GM19397 (cell line): ENCODE data around the gene KIR2DL4.
"Not testable (repeated sequence)": the region's sequence is repeated elsewhere in the genome, so short reads cannot be mapped to it uniquely, and the experiment has no call there.

Experiments
- ATAC-seq: cut with Tn5 transposase; IDR thresholded peaks from one replicate; pipeline ENCODE4 v1.9.1; 2021; ENCODE audit warnings: mild to moderate bottlenecking, moderate library complexity; ENCODE audit not compliant: unreplicated experiment

Gene KIR2DL4

DNA sequence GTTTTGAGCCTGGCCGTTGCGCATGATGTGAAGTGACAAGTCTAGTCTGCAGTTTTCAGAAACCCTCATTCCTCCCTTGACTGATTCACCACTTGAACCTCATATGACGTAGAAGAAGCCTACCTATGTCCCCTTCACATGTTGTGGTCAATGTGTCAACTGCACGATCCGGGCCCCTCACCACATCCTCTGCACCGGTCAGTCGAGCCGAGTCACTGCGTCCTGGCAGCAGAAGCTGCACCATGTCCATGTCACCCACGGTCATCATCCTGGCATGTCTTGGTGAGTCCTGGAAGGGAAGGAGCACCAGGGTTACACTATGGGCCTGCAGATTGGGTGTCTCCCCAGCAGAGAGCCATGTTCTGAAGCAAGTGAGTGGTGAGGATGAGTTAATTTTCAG lies at the start of gene KIR2DL4:
Gene KIR2DL4 (plus strand): TSS at position 201 of the 400 bp plus-strand sequence. CDS start 42 bp downstream, at position 243.
- ATAC-seq: no peak

DNA sequence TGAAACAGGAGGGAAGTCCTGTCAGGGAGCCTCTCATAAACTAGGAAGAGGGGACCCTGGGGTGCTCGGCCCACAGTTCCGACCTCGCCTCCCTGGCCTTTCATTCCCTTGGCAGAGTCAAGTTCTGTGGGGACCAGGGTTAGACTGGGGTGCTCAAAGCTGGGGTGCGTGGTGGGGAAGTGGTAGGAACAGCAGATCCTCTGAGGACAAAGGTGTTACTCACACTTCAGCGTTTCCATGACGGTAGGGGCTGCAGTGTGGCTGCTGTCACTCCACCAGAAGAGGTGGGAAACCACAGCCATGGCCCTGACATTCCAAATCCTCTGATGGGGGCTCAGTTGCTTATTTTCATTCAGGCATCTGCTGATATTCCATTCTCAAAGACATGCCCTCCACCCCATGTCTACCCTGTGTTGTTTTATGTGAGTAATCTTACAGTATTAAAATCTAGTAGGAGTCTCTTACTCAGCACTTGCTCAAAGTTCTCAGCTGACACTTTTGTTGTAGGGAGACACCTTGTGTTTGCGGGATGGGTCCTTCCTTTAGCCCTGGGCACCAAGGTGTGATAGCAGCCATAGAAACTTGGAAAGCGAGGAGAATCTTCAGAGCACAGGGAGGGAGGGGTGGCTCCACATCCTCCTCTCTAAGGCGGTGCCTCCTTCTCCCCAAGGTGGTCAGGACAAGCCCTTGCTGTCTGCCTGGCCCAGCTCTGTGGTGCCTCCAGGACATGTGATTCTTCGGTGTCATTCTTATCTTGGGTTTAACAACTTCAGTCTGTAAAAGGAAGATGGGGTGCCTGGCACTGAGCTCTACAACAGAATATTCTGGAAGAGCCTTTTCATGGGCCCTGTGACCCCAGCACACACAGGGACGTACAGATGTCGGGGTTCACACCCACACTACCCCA lies 47.0 kb upstream of the KIR2DL4 start:
- not testable (repeated sequence) for ATAC-seq

DNA sequence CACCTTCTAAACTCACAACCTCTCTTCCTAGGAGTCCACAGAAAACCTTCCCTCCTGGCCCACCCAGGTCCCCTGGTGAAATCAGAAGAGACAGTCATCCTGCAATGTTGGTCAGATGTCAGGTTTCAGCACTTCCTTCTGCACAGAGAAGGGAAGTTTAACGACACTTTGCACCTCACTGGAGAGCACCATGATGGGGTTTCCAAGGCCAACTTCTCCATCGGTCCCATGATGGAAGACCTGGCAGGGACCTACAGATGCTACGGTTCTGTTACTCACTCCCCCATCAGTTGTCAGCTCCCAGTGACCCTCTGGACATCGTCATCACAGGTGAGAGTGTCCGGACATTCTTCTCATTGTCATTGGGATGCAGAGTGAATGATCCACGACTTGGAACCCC lies 44.8 kb upstream of the KIR2DL4 start:
- not testable (repeated sequence) for ATAC-seq

DNA sequence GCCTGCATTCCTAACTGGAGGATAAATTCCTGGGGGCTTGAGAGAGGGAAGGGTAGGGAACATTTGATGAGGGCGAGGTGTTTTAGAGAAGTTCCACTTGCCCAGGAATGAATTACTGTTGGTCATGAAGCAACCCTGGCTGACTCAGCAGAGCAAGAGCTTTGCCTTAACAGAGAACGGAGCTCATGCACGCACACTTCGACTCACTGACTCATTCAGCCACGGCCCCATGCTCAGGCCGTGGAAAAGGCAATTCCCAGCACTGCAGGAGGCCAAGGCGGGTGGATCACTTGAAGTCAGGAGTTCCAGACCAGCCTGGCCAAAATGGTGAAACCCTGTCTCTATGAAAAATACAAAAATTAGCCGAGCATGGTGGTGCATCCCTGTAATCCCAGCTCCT lies 39.2 kb upstream of the KIR2DL4 start:
- not testable (repeated sequence) for ATAC-seq

DNA sequence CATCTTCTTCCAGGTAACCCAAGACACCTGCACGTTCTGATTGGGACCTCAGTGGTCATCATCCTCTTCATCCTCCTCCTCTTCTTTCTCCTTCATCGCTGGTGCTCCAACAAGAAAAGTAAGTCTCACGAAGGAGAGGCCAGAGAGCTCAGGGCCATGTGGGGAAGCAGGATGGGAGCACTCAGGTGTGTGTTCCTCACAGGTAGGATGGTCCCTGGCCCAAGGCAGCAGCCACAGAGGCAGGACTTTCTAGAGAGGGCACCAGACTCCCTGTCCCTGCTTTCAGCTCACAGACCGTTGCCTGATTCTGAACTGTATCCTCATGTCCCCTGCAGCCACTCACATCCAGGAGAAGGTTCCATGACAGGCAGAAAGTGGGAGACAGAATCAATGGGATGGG lies 36.9 kb upstream of the KIR2DL4 start:
- not testable (repeated sequence) for ATAC-seq

DNA sequence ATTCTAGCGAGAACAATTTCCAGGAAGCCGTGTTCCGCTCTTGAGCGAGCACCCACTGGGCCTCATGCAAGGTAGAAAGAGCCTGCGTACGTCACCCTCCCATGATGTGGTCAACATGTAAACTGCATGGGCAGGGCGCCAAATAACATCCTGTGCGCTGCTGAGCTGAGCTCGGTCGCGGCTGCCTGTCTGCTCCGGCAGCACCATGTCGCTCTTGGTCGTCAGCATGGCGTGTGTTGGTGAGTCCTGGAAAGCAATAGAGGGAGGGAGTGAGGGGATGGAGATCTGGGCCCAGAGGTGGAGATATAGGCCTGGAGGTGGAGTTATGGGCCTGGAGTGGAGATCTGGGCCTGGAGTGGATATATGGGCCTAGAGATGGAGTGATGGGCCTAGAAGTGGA lies 33.8 kb upstream of the KIR2DL4 start, which contains the start of gene KIR2DL1:
Gene KIR2DL1 (plus strand): TSS at position 148 of the 400 bp plus-strand sequence. CDS start 58 bp downstream, at position 206.
- not testable (repeated sequence) for ATAC-seq

DNA sequence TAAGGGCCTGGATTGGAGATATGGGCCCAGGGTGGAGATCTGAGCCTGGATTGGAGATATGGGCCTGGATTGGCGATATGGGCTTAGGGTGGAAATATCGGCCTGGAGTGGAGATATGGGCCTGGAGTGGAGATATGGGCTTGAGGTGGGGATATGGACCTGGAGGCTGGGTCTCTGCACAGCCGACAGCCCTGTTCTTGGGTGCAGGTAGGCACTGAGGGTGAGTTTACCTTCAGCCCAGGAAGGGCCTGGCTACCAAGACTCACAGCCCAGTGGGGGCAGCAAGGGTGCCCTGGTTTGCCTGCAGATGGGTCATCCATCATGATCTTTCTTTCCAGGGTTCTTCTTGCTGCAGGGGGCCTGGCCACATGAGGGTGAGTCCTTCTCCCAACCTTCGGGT lies 32.9 kb upstream of the KIR2DL4 start:
- ATAC-seq: not testable (repeated sequence)

DNA sequence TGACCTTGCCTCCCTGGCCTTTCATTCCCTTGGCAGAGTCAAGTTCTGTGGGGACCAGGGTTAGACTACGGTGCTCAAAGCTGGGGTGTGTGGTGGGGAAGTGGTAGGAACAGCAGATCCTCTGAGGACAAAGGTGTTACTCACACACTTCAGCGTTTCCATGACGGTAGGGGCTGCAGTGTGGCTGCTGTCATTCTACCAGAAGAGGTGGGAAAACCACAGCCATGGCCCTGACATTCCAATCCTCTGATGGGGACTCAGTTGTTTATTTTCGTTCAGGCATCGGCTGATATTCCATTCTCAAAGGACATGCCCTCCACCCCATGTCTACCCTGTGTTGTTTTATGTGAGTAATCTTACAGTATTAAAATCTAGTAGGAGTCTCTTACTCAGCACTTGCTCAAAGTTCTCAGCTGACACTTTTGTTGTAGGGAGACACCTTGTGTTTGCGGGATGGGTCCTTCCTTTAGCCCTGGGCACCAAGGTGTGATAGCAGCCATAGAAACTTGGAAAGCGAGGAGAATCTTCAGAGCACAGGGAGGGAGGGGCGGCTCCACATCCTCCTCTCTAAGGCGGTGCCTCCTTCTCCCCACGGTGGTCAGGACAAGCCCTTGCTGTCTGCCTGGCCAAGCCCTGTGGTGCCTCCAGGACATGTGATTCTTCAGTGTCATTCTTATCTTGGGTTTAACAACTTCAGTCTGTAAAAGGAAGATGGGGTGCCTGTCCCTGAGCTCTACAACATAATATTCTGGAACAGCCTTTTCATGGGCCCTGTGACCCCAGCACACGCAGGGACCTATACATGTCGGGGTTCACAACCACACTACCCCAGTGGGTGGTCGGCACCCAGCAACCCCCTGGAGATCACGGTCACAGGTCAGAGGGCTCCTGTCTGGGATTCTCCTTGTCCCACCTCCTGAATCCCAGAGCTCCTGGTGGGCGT lies 32.1 kb upstream of the KIR2DL4 start:
- not testable (repeated sequence) for ATAC-seq

DNA sequence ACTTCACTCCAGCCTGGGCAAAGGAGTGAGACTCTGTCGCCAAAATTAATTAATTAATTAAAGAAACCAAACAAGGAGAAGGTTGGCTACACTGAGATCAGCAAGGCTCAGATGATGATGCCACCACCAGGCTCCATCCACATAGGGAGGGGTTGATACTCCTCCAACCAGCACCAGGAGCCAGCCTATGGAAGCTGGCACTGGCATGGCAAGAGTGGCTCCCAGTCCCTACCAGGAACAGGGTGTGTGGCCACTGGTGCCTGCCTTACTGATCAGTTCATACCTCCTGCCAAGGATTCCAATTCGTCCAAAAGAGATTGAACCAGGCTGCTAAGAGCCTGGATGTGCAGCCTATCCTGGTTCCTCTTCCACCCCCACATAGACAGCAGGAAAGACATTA lies 30.7 kb upstream of the KIR2DL4 start:
- not testable (repeated sequence) for ATAC-seq

DNA sequence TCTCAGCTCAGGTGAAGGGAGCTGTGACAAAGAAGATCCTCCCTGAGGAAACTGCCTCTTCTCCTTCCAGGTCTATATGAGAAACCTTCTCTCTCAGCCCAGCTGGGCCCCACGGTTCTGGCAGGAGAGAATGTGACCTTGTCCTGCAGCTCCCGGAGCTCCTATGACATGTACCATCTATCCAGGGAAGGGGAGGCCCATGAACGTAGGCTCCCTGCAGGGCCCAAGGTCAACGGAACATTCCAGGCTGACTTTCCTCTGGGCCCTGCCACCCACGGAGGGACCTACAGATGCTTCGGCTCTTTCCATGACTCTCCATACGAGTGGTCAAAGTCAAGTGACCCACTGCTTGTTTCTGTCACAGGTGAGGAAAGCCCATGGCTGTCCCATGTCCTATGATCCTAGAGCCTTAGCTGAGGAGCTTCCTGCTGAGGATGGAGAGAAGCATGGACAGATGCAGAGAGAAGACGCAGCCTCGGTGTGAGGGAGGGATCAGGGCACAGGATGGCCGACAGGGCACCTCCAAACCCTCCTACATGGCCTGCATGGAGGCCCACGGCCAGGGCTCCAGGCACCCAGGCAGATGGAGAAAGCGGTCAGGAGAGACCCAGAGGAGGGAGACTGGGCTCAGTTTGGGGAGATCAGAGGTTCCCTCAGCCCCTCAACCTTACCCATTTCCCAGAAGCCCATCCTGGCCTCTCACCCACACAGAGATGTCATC lies 28.2 kb upstream of the KIR2DL4 start:
- not testable (repeated sequence) for ATAC-seq

DNA sequence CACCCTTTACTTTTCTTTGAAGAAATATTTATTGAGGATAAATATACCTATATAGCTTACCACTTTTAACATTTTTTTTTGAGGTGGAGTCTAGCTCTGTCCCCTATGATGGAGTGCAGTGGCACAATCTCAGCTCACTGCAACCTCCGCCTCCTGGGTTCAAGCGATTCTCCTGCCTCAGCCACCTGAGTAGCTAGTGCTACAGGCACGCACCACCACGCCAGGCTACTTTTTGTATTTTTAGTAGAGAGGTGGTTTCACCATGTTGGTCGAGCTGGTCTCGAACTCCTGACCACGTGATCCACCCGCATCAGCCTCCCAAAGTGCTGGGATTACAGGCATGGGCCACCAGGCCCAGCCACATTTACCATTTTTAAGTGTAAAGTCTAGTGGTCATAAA lies 27.6 kb upstream of the KIR2DL4 start:
- ATAC-seq: not testable (repeated sequence)

DNA sequence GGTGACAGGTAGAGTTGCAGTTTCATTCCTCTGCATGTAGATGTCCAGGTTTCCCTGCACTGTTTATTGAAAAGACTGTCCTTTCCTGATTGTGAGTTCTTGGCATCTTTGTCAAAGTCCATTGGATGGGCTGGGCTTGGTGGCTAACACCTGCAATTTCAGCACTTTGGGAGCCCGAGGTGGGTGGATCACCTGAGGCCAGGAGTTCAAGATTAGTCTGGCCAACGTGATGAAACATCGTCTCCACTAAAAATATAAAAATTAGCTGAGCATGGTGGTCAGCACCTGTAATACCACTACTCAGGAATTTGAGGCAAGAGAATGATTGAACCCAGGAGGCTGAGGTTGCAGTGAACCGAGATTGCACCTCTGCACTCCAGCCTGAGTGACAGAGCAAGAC lies 25.6 kb upstream of the KIR2DL4 start:
- ATAC-seq: not testable (repeated sequence)

DNA sequence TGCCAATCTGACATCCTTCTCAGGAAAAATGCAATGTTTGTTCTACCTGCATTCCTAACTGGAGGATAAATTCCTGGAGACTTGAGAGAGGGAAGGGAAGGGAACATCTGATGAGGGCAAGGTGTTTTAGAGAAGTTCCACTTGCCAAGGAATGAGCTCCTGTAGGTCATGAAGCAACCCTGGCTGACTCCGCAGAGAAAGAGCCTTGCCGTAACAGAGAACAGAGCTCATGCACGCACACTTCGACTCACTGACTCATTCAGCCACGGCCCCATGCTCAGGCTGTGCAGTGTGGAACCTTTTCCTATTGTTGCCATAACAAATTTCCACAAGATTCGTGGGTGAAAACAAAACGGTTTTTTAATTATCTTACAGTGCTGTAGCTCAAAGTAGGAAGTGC lies 24.5 kb upstream of the KIR2DL4 start:
- ATAC-seq: not testable (repeated sequence)

DNA sequence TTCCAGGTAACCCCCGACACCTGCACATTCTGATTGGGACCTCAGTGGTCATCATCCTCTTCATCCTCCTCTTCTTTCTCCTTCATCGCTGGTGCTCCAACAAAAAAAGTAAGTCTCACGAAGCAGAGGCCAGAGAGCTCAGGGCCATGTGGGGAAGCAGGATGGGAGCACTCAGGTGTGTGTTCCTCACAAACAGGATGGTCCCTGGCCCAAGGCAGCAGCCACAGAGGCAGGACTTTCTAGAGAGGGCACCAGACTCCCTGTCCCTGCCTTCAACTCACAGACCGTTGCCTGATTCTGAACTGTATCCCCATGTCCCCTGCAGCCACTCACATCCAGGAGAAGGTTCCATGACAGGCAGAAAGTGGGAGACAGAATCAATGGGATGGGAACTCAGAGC lies 20.5 kb upstream of the KIR2DL4 start:
- ATAC-seq: not testable (repeated sequence)

DNA sequence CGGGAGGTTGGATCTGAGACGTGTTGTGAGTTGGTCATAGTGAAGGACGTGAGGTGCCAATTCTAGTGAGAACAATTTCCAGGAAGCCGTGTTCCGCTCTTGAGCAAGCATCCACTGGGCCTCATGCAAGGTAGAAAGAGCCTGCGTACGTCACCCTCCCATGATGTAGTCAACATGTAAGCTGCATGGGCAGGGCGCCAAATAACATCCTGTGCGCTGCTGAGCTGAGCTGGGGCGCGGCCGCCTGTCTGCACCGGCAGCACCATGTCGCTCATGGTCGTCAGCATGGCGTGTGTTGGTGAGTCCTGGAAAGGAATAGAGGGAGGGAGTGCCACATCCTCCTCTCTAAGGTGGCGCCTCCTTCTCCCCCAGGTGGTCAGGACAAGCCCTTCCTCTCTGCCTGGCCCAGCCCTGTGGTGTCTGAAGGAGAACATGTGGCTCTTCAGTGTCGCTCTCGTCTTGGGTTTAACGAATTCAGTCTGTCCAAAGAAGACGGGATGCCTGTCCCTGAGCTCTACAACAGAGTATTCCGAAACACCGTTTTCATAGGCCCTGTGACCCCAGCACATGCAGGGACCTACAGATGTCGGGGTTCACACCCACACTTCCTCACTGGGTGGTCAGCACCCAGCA lies 17.2 kb upstream of the KIR2DL4 start:
- ATAC-seq: not testable (repeated sequence)

DNA sequence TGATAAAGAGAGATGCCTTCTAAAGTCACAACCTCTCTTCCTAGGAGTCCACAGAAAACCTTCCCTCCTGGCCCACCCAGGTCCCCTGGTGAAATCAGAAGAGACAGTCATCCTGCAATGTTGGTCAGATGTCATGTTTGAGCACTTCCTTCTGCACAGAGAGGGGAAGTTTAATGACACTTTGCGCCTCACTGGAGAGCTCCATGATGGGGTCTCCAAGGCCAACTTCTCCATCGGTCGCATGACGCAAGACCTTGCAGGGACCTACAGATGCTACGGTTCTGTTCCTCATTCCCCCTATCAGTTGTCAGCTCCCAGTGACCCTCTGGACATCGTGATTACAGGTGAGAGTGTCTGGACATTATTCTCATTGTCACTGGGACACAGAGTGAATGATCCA lies 15.3 kb upstream of the KIR2DL4 start:
- not testable (repeated sequence) for ATAC-seq

DNA sequence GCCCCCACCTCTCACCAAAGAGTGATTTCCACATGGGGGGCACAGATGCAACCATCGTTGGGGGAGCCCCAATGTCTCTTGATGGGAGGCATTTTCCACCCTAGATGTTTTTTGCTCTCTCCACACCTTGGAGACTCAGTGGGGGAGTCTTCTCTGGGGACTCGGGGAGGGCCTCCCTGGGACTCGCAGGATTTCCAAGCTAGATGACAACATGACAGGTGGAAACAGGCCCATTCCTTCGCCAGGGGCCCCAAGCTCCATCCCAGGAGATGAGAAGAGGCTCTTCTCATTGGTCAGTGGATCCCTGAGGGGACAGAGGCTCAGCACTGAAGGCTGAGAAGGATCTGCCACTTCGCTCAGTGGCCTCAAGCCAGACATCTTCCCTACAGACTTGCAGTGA lies 12.7 kb upstream of the KIR2DL4 start:
- ATAC-seq: no peak

DNA sequence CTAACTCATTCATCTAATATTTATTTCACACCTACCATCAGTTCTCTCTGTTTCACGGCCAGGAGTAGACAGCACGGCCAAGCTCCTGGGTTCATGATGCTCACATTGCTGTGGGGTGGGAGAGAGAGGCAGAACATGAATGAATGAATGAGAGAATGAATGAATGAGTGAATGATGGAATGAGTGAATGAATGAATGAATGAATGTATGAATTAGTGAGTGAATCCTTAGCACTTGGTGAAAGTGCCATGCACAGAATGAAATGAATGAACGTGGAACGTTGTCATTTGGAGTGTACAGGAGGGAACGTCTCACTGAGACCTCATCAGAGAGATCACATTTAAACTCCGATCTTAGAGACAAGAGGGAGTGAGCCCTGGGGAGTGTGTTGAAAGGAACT lies 11.9 kb upstream of the KIR2DL4 start:
- ATAC-seq: no peak

DNA sequence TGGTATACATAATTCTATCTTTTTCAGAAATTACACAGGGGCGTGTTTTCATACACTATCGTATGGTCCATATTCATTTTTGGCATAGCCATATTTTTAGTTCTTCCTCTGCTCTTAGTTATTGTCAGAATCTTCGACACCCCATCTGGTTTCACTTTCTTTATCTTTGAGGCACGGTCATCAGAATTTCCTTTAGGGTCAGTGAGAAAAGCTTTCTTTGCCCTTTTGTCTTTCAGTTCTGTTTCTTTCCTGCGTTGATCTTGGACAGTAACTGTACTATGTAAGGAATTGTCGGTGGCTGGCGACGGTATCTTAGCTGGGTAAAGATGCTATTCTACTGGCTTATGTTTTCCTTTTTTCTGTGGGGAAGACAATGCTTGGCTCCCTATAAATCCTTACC lies 10.6 kb upstream of the KIR2DL4 start:
- no peak for ATAC-seq

DNA sequence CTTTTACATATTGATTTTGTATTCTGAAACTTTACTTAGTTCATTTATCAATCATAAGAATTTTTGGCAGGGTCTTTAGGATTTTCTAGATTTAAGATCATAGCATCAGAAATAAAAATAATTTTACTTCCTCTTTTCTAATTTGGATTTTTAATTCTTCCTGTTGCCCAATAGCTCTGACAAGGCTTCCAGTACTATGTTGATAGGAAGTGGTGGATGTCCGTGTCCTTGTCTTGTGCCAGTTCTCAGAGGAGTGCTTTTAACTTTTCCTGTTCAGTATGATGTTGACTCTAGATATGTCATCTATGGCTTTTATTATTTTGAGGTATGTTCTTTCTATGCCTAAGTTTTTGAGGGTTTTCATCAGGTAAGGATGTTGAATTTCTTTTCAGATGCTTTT lies 7.7 kb upstream of the KIR2DL4 start:
- no peak for ATAC-seq
